GM23338 (cell line): ENCODE data around the gene CIT. TPM values are rescaled to one million over a fixed set of nuclear protein-coding genes. Genes with fewer than 3 reads are reported as not detected.
A peak's percentile ranks its signal among the peaks of the same experiment; 100 is the strongest.

ENCODE experiments used
- ATAC-seq: fragments of 200-7000 bp; cut with Tn5 transposase; 3 replicates; pipeline ENCODE4 v1.9.1; 2020
- DNase-seq: peaks from one replicate; pipeline ENCODE4 v3.0.0-alpha.2; 2015; ENCODE audit warnings: low spot score
- H2AFZ ChIP-seq: fragments of 200-600 bp; sonication (generic); 2 replicates; pipeline ENCODE4 v1.8.0; 2016; ENCODE audit warnings: antibody characterized with exemption, mild to moderate bottlenecking, moderate library complexity
- H3F3A ChIP-seq: fragments of 200-600 bp; sonication (generic); replicated peaks from 2 replicates; pipeline ENCODE4 v1.8.0; 2017; ENCODE audit warnings: antibody characterized with exemption, mixed run types, low read depth
- H3K27ac ChIP-seq: fragments of 200-600 bp; sonication (generic); 2 replicates; pipeline ENCODE4 v1.6.1; 2016; ENCODE audit warnings: low read depth
- H3K27me3 ChIP-seq: fragments of 200-600 bp; sonication (generic); 2 replicates; pipeline ENCODE4 v1.8.0; 2016; ENCODE audit warnings: mild to moderate bottlenecking, mixed run types, moderate library complexity; ENCODE audit not compliant: insufficient read depth
- H3K36me3 ChIP-seq: fragments of 200-600 bp; sonication (generic); 2 replicates; pipeline ENCODE4 v1.8.0; 2016; ENCODE audit warnings: mild to moderate bottlenecking; ENCODE audit not compliant: insufficient read depth
- H3K4me1 ChIP-seq: fragments of 200-600 bp; sonication (generic); 2 replicates; pipeline ENCODE4 v1.8.0; 2016; ENCODE audit warnings: mild to moderate bottlenecking, moderate library complexity; ENCODE audit not compliant: insufficient read depth
- H3K4me2 ChIP-seq: fragments of 200-600 bp; sonication (generic); 2 replicates; pipeline ENCODE4 v1.7.1; 2017; ENCODE audit warnings: mixed run types
- H3K4me3 ChIP-seq: fragments of 200-600 bp; sonication (generic); 2 replicates; pipeline ENCODE4 v1.6.1; 2016; ENCODE audit warnings: mixed run types
- H3K79me2 ChIP-seq: fragments of 200-600 bp; sonication (generic); replicated peaks from 2 replicates; pipeline ENCODE4 v1.8.0; 2017; ENCODE audit warnings: mild to moderate bottlenecking; ENCODE audit not compliant: insufficient read depth
- H3K9me2 ChIP-seq: fragments of 200-600 bp; sonication (generic); 2 replicates; pipeline ENCODE4 v1.8.0; 2017; ENCODE audit not compliant: insufficient read depth
- H4K20me1 ChIP-seq: fragments of 200-600 bp; sonication (generic); replicated peaks from 2 replicates; pipeline ENCODE4 v1.8.0; 2017; ENCODE audit warnings: mild to moderate bottlenecking; ENCODE audit not compliant: insufficient read depth
- H3K27ac Mint-ChIP-seq: 2 replicates; pipeline ENCODE4 v1.8.0; 2020; ENCODE audit warnings: inconsistent platforms, mild to moderate bottlenecking, moderate library complexity, mixed read lengths
- H3K27me3 Mint-ChIP-seq: 3 replicates; pipeline ENCODE4 v1.8.0; 2022; ENCODE audit warnings: low read depth, mild to moderate bottlenecking, moderate library complexity, mixed read lengths, inconsistent platforms; ENCODE audit not compliant: insufficient read depth, poor library complexity
- H3K36me3 Mint-ChIP-seq: 3 replicates; pipeline ENCODE4 v1.8.0; 2021; ENCODE audit warnings: low read depth, mild to moderate bottlenecking, inconsistent platforms, moderate library complexity, mixed read lengths
- H3K4me1 Mint-ChIP-seq: 3 replicates; pipeline ENCODE4 v1.8.0; 2020; ENCODE audit warnings: mild to moderate bottlenecking, inconsistent platforms, mixed read lengths
- H3K4me3 Mint-ChIP-seq: 3 replicates; pipeline ENCODE4 v1.8.0; 2021; ENCODE audit warnings: moderate library complexity, mild to moderate bottlenecking, inconsistent platforms, mixed read lengths
- H3K9me3 Mint-ChIP-seq: 3 replicates; pipeline ENCODE4 v1.8.0; 2020; ENCODE audit warnings: moderate library complexity, mild to moderate bottlenecking, inconsistent platforms, mixed read lengths
- CTCF ChIP-seq, 2 experiments: fragments of 200-600 bp in 1 of 2; sonication (generic) in 1 of 2; conservative IDR thresholded peaks; 2 replicates each; pipeline versions ENCODE4 v1.5.1 to v1.6.1; 2016 to 2017; ENCODE audit warnings: antibody characterized with exemption in 2 of 2, low read depth in 2 of 2, mild to moderate bottlenecking in 2 of 2, moderate library complexity in 1 of 2
- EZH2 ChIP-seq: fragments of 200-600 bp; sonication (generic); IDR thresholded peaks from one replicate; pipeline ENCODE4 v1.8.0; 2017; ENCODE audit warnings: antibody characterized with exemption, mild to moderate bottlenecking, low read depth; ENCODE audit not compliant: unreplicated experiment
- EZH2phosphoT487 ChIP-seq: fragments of 200-600 bp; sonication (generic); IDR thresholded peaks from one replicate; pipeline ENCODE4 v1.8.1; 2018; ENCODE audit warnings: antibody characterized with exemption; ENCODE audit not compliant: unreplicated experiment
- JUNB ChIP-seq: IDR thresholded peaks from one replicate; pipeline ENCODE4 v1.6.1; 2016; ENCODE audit warnings: antibody characterized with exemption; ENCODE audit not compliant: unreplicated experiment
- REST ChIP-seq: IDR thresholded peaks from one replicate; pipeline ENCODE4 v1.6.1; 2018; ENCODE audit warnings: antibody characterized with exemption; ENCODE audit not compliant: unreplicated experiment
- ZNF114 ChIP-seq: fragments of 250-450 bp; sonication (Bioruptor Pico); IDR thresholded peaks from 2 replicates; pipeline ENCODE4 v1.5.0; 2020; ENCODE audit warnings: mild to moderate bottlenecking, moderate library complexity
- polyA plus RNA-seq: library from polyadenylated mRNA; unstranded; fragments of >200 nt; fragmentation: Nextera tagmentation; extraction: Ambion mirVana; gene quantifications from 2 replicates; pipeline ENCODE4 v1.2.1, GENCODE V29; 2016
- total RNA-seq: library from RNA; depleted of rRNA; stranded (reverse); fragments of >200 nt; shearing (Covaris generic); gene quantifications from 2 replicates; pipeline ENCODE4 v1.2.3, GENCODE V29; 2014

The CIT gene
- total and polyA plus RNA-seq, 2 experiments from 2014 or later, result 9.7 to 47.8 TPM

GRCh38 chr12:119902084-119902509 is 25.0 kb upstream of the CIT start:
- Histone ChIP-seq H3K4me3 (no peak overlapping the region), H3K79me2 (no peaks in the 10 kb centered on the region)
- no peak overlapping the region for H3K4me3 Mint-ChIP-seq

GRCh38 chr12:119901670-119902069 is 24.6 kb upstream of the CIT start:
- H3K27me3 ChIP-seq, result no peaks in the 10 kb centered on the region
- no peak overlapping the region for H3K4me3 ChIP-seq
- no peak overlapping the region for H3K4me2 ChIP-seq
- no peaks in the 10 kb centered on the region for H3K36me3 Mint-ChIP-seq
- no peaks in the 10 kb centered on the region for H3K79me2 ChIP-seq
- H3K9me2 ChIP-seq, result no peaks in the 10 kb centered on the region
- DNase-seq, result no peak
- no peaks in the 10 kb centered on the region for H3K36me3 ChIP-seq
- H3K27ac ChIP-seq, result no peak overlapping the region
- H3K27ac Mint-ChIP-seq, result no peak overlapping the region
- H3K4me1 Mint-ChIP-seq, result no peaks in the 10 kb centered on the region
- no peaks in the 10 kb centered on the region for H3K4me1 ChIP-seq
- TF ChIP-seq EZH2, result no peak
- TF ChIP-seq CTCF (conservative IDR thresholded peaks at IDR 0.05; ENCODE audit: low read depth in 2 of 2), result no peak
- TF ChIP-seq EZH2phosphoT487, result no peak
- TF ChIP-seq ZNF114 (CRISPR knock-in tag), result no peak
- no peak for TF ChIP-seq JUNB
- TF ChIP-seq REST, result no peak
- no peaks in the 10 kb centered on the region for H3F3A ChIP-seq
- no peak overlapping the region for H3K4me3 Mint-ChIP-seq
- peaks cover under 1% of the 10 kb centered on the region for H3K27me3 Mint-ChIP-seq
- no peaks in the 10 kb centered on the region for H3K9me3 Mint-ChIP-seq
- no peaks in the 10 kb centered on the region for H4K20me1 ChIP-seq
- ATAC-seq, result no peak
- no peak overlapping the region for H2AFZ ChIP-seq

More at GRCh38 chr12:119902084-119902509, 25.0 kb upstream of the CIT start:
- Histone ChIP-seq H3K36me3 (no peaks in the 10 kb centered on the region), H2AFZ (no peak overlapping the region), H3K4me2 (no peak overlapping the region), H3K27me3 (no peaks in the 10 kb centered on the region), H3K27ac (no peak overlapping the region), H3F3A (no peaks in the 10 kb centered on the region), H3K4me1 (no peaks in the 10 kb centered on the region), H3K9me2 (no peaks in the 10 kb centered on the region), H4K20me1 (no peaks in the 10 kb centered on the region)
- ATAC-seq (peak; percentile 96), DNase-seq (peak; percentile 86)
- no peak for TF ChIP-seq ZNF114 (CRISPR knock-in tag)
- peak; percentile 87 to 91 for TF ChIP-seq CTCF (conservative IDR thresholded peaks at IDR 0.05; ENCODE audit: low read depth in 2 of 2)
- no peaks in the 10 kb centered on the region for H3K9me3 Mint-ChIP-seq
- peaks cover 2% of the 10 kb centered on the region for H3K27me3 Mint-ChIP-seq
- no peak overlapping the region for H3K27ac Mint-ChIP-seq
- no peaks in the 10 kb centered on the region for H3K36me3 Mint-ChIP-seq
- H3K4me1 Mint-ChIP-seq, result no peaks in the 10 kb centered on the region
